Caco-2 (cell line): ENCODE results near the gene MYO10. TPM values are rescaled to one million over a fixed set of nuclear protein-coding genes. Genes with fewer than 3 reads are reported as not detected.

Source experiments
- BruUV-seq: library from RNA; stranded (reverse); fragments of 400-500 nt; replicated peaks from 2 replicates; lab custom pipeline; 2021; lab: Mats Ljungman, UMichigan
- CTCF ChIA-PET: fragments of 300-600 bp; sonication (Branson Sonifier 250); formaldehyde crosslinking; loops from one replicate; lab custom pipeline; 2022; ENCODE audit warnings: antibody characterized with exemption; lab: Charles Lee
- POLR2A ChIA-PET: fragments of 300-600 bp; sonication (Branson Sonifier 250); formaldehyde crosslinking; loops from one replicate; lab custom pipeline; 2022; ENCODE audit warnings: antibody characterized with exemption; lab: Charles Lee
- DNase-seq, 2 experiments: peaks; one replicate each; pipeline versions ENCODE4 v3.0.0 to v3.0.0-alpha.2; 2020 to 2022
- H3K27me3 ChIP-seq: replicated peaks from 2 replicates; pipeline ENCODE4 v1.6.0; 2011; ENCODE audit warnings: low read length; ENCODE audit not compliant: control insufficient read depth, insufficient read depth
- H3K36me3 ChIP-seq: 2 replicates; pipeline ENCODE4 v1.5.1; 2011; ENCODE audit warnings: low read length; ENCODE audit not compliant: control insufficient read depth, insufficient read depth
- H3K4me1 ChIP-seq: fragments of 250-450 bp; sonication (Bioruptor Pico); 2 replicates; pipeline ENCODE4 v1.5.1; 2020; ENCODE audit warnings: mild to moderate bottlenecking
- H3K4me3 ChIP-seq: 2 replicates; pipeline ENCODE4 v1.5.1; 2011; ENCODE audit warnings: low read depth, mild to moderate bottlenecking, control low read depth, low read length
- H3K9me3 ChIP-seq: fragments of 250-450 bp; sonication (Bioruptor Pico); 2 replicates; pipeline ENCODE4 v1.5.1; 2020; ENCODE audit warnings: mild to moderate bottlenecking, moderate library complexity
- H3K27ac Mint-ChIP-seq: one replicate; pipeline ENCODE4 v1.8.0; 2022; ENCODE audit warnings: mixed read lengths; ENCODE audit not compliant: unreplicated experiment
- H3K27me3 Mint-ChIP-seq: one replicate; pipeline ENCODE4 v1.8.0; 2022; ENCODE audit warnings: mixed read lengths; ENCODE audit not compliant: insufficient read depth, unreplicated experiment
- H3K36me3 Mint-ChIP-seq: one replicate; pipeline ENCODE4 v1.8.0; 2022; ENCODE audit warnings: mild to moderate bottlenecking, mixed read lengths; ENCODE audit not compliant: insufficient read depth, unreplicated experiment
- H3K4me1 Mint-ChIP-seq: one replicate; pipeline ENCODE4 v1.8.0; 2022; ENCODE audit warnings: low read depth, mixed read lengths; ENCODE audit not compliant: unreplicated experiment
- H3K4me3 Mint-ChIP-seq: one replicate; pipeline ENCODE4 v1.8.0; 2022; ENCODE audit warnings: mild to moderate bottlenecking, moderate library complexity, mixed read lengths; ENCODE audit not compliant: unreplicated experiment
- H3K9me3 Mint-ChIP-seq: one replicate; pipeline ENCODE4 v1.8.0; 2022; ENCODE audit warnings: mixed read lengths; ENCODE audit not compliant: unreplicated experiment
- CTCF ChIP-seq, 2 experiments: fragments of 200-600 bp in 1 of 2; IDR thresholded peaks; 1 replicate in 1 of 2; 2 replicates in 1 of 2; pipeline versions ENCODE4 v1.5.1 to v1.8.0; 2011 to 2022; ENCODE audit warnings: antibody characterized with exemption in 1 of 2, control low read depth in 1 of 2, inconsistent platforms in 1 of 2, low read depth in 1 of 2, low read length in 1 of 2, mild to moderate bottlenecking in 1 of 2, moderate library complexity in 1 of 2; ENCODE audit not compliant: insufficient read depth in 1 of 2, severe bottlenecking in 1 of 2, unreplicated experiment in 1 of 2
- intact Hi-C: fragments of 100-400 bp; cut with micrococcal nuclease; formaldehyde crosslinking; loops from one replicate; pipeline ENCODE4 v1.10.0; 2022; ENCODE audit not compliant: unreplicated experiment
- total RNA-seq: library from RNA; stranded (reverse); gene quantifications from 2 replicates; pipeline ENCODE4 v1.2.3, GENCODE V29; 2022

MYO10 gene
- total RNA-seq, 1 experiment from 2014 or later: 67.6 TPM

GRCh38 chr5:16894236-16895057, 41.6 kb downstream of the MYO10 start:
- H3K27me3 ChIP-seq: no peaks in the 10 kb centered on the region
- no peaks in the 10 kb centered on the region for H3K36me3 ChIP-seq
- intact Hi-C loops: loop anchor here (1.0 to 10.0 kb wide), 4 partner anchors 24 to 350 kb away; partner anchors contain the start of gene MYO10
- Mint-ChIP-seq H3K36me3 (peaks cover 36% of the 10 kb centered on the region), H3K27ac (peak overlapping the region; percentile 88), H3K4me1 (peaks cover 70% of the 10 kb centered on the region), H3K27me3 (no peaks in the 10 kb centered on the region), H3K4me3 (peak overlapping the region; percentile 66), H3K9me3 (no peaks in the 10 kb centered on the region)
- no peaks in the 10 kb centered on the region for H3K9me3 ChIP-seq
- H3K4me3 ChIP-seq: peak overlapping the region; percentile 5; the same call in 1 of the 2 replicates
- ChIA-PET CTCF (interaction anchor here (1.5 kb wide), 1 partner anchor 32 kb away, joined by 4 read pairs; no protein-coding TSS in a partner anchor), POLR2A (interaction anchor here (0.5 kb wide), 1 partner anchor 42 kb away, joined by 3 read pairs; no protein-coding TSS in a partner anchor)
- peaks cover 90% of the 10 kb centered on the region for H3K4me1 ChIP-seq
- BruUV-seq: no TSS peak
- no peak for TF ChIP-seq CTCF (IDR thresholded peaks at IDR 0.05; ENCODE audit: insufficient read depth in 1 of 2, low read depth in 1 of 2, low read length in 1 of 2, severe bottlenecking in 1 of 2, unreplicated experiment in 1 of 2)
- DNase-seq: peak; percentile 81 to 87

DNA sequence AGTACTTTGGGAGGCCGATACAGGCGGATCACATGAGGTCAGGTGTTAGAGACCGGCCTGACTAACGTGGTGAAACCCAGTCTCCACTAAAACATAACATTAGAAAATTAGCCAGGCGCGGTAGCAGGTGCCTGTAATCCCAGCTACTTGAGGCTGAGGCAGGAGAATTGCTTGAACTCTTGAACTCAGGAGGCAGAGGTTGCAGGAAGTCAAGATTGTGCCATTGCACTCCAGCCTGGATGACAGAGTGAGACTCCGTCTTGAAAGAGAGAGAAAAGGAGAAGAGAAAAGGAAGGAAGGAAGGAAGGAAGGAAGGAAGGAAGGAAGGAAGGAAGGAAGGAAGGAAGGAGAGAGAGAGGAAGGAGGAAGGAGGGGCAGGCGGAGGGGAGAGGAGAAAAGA, 45.1 kb downstream of the MYO10 start:
- Mint-ChIP-seq H3K4me1 (peaks cover 62% of the 10 kb centered on the region), H3K4me3 (no peak overlapping the region), H3K9me3 (no peaks in the 10 kb centered on the region), H3K27ac (peak overlapping the region; percentile 37), H3K27me3 (no peaks in the 10 kb centered on the region), H3K36me3 (peaks cover 37% of the 10 kb centered on the region)
- intact Hi-C loops: loop anchor here (10.0 kb wide), 1 partner anchor 346 kb away; no protein-coding TSS in a partner anchor
- H3K27me3 ChIP-seq: no peaks in the 10 kb centered on the region
- BruUV-seq: no TSS peak
- ChIA-PET CTCF (no interaction called here), POLR2A (no interaction called here)
- peaks cover 82% of the 10 kb centered on the region for H3K4me1 ChIP-seq
- H3K4me3 ChIP-seq: no peak overlapping the region
- H3K9me3 ChIP-seq: no peaks in the 10 kb centered on the region
- DNase-seq: no peak
- no peak for TF ChIP-seq CTCF (IDR thresholded peaks at IDR 0.05; ENCODE audit: insufficient read depth in 1 of 2, low read depth in 1 of 2, low read length in 1 of 2, severe bottlenecking in 1 of 2, unreplicated experiment in 1 of 2)
- no peaks in the 10 kb centered on the region for H3K36me3 ChIP-seq

DNA sequence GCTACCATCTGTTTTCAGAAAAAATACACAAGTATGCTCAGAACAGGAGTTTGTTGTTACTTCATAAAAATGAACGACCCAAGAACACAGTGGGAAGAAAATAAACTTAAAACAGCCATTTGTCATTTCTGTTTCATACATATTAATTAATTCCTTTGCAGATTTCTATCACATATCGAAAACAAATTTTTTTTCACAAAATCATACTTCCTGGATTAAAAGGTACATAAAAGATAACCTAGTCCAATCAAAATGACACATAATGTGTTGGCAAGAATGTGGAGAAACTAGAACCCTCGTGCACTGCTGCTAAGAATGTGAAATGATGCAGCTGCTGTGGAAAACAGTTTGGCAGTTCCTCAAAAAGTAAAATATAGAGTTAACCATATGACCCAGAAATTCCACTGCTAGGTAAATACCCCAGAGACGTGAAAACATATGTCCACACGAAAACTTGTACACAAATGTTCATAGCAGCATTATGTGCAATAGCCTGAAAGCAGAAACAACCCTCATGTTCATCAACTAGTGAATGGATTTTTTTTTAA, 46.0 kb downstream of the MYO10 start:
- H3K4me3 ChIP-seq: no peak overlapping the region
- no peak for DNase-seq
- BruUV-seq: no TSS peak
- peaks cover 60% of the 10 kb centered on the region for H3K4me1 Mint-ChIP-seq
- H3K27me3 ChIP-seq: no peaks in the 10 kb centered on the region
- ChIA-PET CTCF (no interaction called here), POLR2A (no interaction called here)
- H3K4me1 ChIP-seq: peaks cover 80% of the 10 kb centered on the region
- no peaks in the 10 kb centered on the region for H3K9me3 ChIP-seq
- H3K36me3 ChIP-seq: no peaks in the 10 kb centered on the region
- intact Hi-C loops: loop anchor here (1.0 to 10.0 kb wide), 2 partner anchors 9 to 345 kb away; no protein-coding TSS in a partner anchor
- peak overlapping the region; percentile 37 for H3K27ac Mint-ChIP-seq
- no peaks in the 10 kb centered on the region for H3K27me3 Mint-ChIP-seq
- TF ChIP-seq CTCF (IDR thresholded peaks at IDR 0.05; ENCODE audit: insufficient read depth in 1 of 2, low read depth in 1 of 2, low read length in 1 of 2, severe bottlenecking in 1 of 2, unreplicated experiment in 1 of 2): no peak
- peaks cover 33% of the 10 kb centered on the region for H3K36me3 Mint-ChIP-seq
- no peak overlapping the region for H3K4me3 Mint-ChIP-seq
- H3K9me3 Mint-ChIP-seq: no peaks in the 10 kb centered on the region
